HCT116 (cell line): Measurements from ENCODE around the gene CPTP.

Source experiments
- CTCF ChIP-seq, 3 experiments: fragments of 200-600 bp in 1 of 3; sonication (generic) in 1 of 3; IDR thresholded peaks in 2 of 3; conservative IDR thresholded peaks in 1 of 3; 2 replicates each; pipeline ENCODE4 v1.5.1; 2012 to 2017; ENCODE audit warnings: low read depth in 2 of 3, low read length in 2 of 3, antibody characterized with exemption in 1 of 3, borderline replicate concordance in 1 of 3, control low read depth in 1 of 3, mild to moderate bottlenecking in 1 of 3, mixed read lengths in 1 of 3, mixed run types in 1 of 3, moderate library complexity in 1 of 3; ENCODE audit not compliant: insufficient read depth in 1 of 3
- EZH2 ChIP-seq: fragments of 200-600 bp; sonication (generic); IDR thresholded peaks from 2 replicates; pipeline ENCODE4 v1.6.1; 2017; ENCODE audit warnings: antibody characterized with exemption, mixed run types
- POLR2A ChIP-seq: IDR thresholded peaks from 2 replicates; pipeline ENCODE4 v1.7.0; 2011; ENCODE audit warnings: borderline replicate concordance; ENCODE audit not compliant: insufficient read depth, insufficient read length; ENCODE audit errors: extremely low read depth
- POLR2AphosphoS5 ChIP-seq: IDR thresholded peaks from 2 replicates; pipeline ENCODE4 v1.6.1; 2011; ENCODE audit warnings: mild to moderate bottlenecking, low read depth, low read length, moderate library complexity
- RAD21 ChIP-seq: IDR thresholded peaks from 2 replicates; pipeline ENCODE4 v1.6.1; 2012; ENCODE audit warnings: low read depth, mild to moderate bottlenecking
- REST ChIP-seq: IDR thresholded peaks from 2 replicates; pipeline ENCODE4 v1.6.1; 2012; ENCODE audit warnings: low read depth

GRCh38 chr1:1311107-1312104, 13.2 kb upstream of the CPTP start:
- TF ChIP-seq CTCF (IDR thresholded peaks at IDR 0.05 in 2 of 3, conservative IDR thresholded peaks at IDR 0.05 in 1 of 3; ENCODE audit: borderline replicate concordance in 1 of 3, insufficient read depth in 1 of 3, low read depth in 2 of 3, low read length in 2 of 3): no peak
- TF ChIP-seq REST: no peak
- TF ChIP-seq POLR2A: no peak
- no peak for TF ChIP-seq POLR2AphosphoS5
- no peak for TF ChIP-seq EZH2
- TF ChIP-seq RAD21: no peak
